Glutamatergic neuron (in vitro differentiated cells): ENCODE data around the gene TMPRSS2. TPM values are rescaled to one million over a fixed set of nuclear protein-coding genes. Genes with fewer than 3 reads are reported as not detected.

ENCODE experiments used
- DNase-seq: peaks from one replicate; pipeline ENCODE4 v3.0.0; 2022
- H3K27ac Mint-ChIP-seq: one replicate; pipeline ENCODE4 v1.8.0; 2020; ENCODE audit warnings: mild to moderate bottlenecking, mixed read lengths, inconsistent platforms; ENCODE audit not compliant: unreplicated experiment
- H3K27me3 Mint-ChIP-seq: one replicate; pipeline ENCODE4 v1.8.0; 2020; ENCODE audit warnings: mild to moderate bottlenecking, moderate library complexity, mixed read lengths, inconsistent platforms; ENCODE audit not compliant: unreplicated experiment
- H3K36me3 Mint-ChIP-seq: one replicate; pipeline ENCODE4 v1.8.0; 2020; ENCODE audit warnings: mild to moderate bottlenecking, mixed read lengths, inconsistent platforms; ENCODE audit not compliant: unreplicated experiment
- H3K4me1 Mint-ChIP-seq: one replicate; pipeline ENCODE4 v1.8.0; 2020; ENCODE audit warnings: mild to moderate bottlenecking, low read depth, mixed read lengths, inconsistent platforms; ENCODE audit not compliant: unreplicated experiment
- H3K4me3 Mint-ChIP-seq: one replicate; pipeline ENCODE4 v1.8.0; 2020; ENCODE audit warnings: mild to moderate bottlenecking, mixed read lengths, inconsistent platforms; ENCODE audit not compliant: unreplicated experiment
- H3K9me3 Mint-ChIP-seq: one replicate; pipeline ENCODE4 v1.8.0; 2020; ENCODE audit warnings: mild to moderate bottlenecking, moderate library complexity, mixed read lengths, inconsistent platforms; ENCODE audit not compliant: unreplicated experiment
- total RNA-seq: library from RNA; stranded (reverse); fragmentation: NEBNext Ultra II Directional; extraction: Animal tissue kit (Norgen Biotek cat#: 25700); gene quantifications from one replicate; pipeline ENCODE4 v1.2.1, GENCODE V29; 2021; ENCODE audit not compliant: unreplicated experiment
- TF ChIP-seq, protein P1 (sequence below): fragments of 200-600 bp; sonication (generic); IDR thresholded peaks from one replicate; pipeline ENCODE4 v1.5.0; 2021; ENCODE audit not compliant: partially characterized antibody, unreplicated experiment

The TMPRSS2 gene
- total RNA-seq, 1 donor from 2014 or later, result not detected

DNA sequence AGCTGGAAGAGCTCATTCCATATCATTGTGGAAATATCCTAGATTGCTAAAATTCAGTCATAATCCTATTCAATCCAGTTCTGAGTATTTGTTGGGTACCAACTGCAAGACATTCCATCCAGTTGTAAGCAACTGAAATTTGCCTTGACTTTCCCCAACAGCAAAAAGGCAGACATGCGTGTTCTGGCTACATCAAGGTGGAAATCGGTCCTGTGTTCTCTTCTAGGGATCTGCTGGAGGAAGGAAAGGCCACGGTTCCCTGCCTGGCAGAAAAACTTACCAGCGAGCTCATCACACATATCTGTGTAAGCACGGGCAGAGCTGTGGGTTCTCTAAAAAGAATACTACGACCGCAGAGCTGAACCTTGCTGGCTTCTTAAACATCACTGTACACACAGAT, 64.4 kb downstream of the TMPRSS2 start:
- DNase-seq, result no peak
- Mint-ChIP-seq H3K4me3 (no peak overlapping the region), H3K4me1 (no peaks in the 10 kb centered on the region), H3K36me3 (no peaks in the 10 kb centered on the region), H3K27me3 (peaks cover 2% of the 10 kb centered on the region), H3K9me3 (peaks cover 1% of the 10 kb centered on the region), H3K27ac (no peak overlapping the region)
- TF ChIP-seq, protein P1, sequence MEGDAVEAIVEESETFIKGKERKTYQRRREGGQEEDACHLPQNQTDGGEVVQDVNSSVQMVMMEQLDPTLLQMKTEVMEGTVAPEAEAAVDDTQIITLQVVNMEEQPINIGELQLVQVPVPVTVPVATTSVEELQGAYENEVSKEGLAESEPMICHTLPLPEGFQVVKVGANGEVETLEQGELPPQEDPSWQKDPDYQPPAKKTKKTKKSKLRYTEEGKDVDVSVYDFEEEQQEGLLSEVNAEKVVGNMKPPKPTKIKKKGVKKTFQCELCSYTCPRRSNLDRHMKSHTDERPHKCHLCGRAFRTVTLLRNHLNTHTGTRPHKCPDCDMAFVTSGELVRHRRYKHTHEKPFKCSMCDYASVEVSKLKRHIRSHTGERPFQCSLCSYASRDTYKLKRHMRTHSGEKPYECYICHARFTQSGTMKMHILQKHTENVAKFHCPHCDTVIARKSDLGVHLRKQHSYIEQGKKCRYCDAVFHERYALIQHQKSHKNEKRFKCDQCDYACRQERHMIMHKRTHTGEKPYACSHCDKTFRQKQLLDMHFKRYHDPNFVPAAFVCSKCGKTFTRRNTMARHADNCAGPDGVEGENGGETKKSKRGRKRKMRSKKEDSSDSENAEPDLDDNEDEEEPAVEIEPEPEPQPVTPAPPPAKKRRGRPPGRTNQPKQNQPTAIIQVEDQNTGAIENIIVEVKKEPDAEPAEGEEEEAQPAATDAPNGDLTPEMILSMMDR, result no peak

DNA sequence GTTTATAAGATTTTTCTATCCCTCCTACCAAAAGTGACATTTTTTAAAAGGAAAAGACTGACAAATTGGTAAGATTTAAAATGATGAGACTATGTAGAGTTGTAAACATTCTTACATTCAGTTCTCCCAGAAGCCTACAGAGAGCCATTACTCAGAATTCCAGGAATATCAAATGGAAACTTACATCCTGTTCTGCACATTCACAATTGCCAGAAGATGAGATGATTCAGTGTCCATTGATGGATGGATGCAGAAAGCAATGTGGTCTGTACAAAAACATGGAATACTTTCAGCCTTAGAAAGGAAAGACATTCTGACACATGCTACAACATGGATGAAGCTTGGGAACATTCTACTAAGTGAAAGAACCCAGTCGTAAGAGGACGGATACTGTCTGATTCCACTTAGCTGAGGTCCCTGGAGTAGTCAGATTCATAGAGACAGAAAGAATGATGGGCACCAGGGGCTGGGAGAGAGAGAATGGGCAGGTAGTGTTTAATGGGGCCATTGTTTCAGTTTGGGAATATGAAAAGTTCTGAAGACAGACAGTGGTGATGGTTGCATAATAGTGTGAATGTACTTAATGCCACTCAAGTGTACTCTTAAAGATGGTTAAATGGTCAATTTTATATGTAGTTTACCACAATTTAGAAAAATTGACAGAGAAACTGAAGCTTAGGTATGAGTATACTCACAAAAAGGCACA, 65.3 kb downstream of the TMPRSS2 start:
- Mint-ChIP-seq H3K27ac (no peak overlapping the region), H3K4me3 (no peak overlapping the region), H3K4me1 (no peaks in the 10 kb centered on the region), H3K9me3 (peaks cover 1% of the 10 kb centered on the region), H3K36me3 (no peaks in the 10 kb centered on the region), H3K27me3 (peaks cover 2% of the 10 kb centered on the region)
- TF ChIP-seq, protein P1, result no peak
- no peak for DNase-seq

DNA sequence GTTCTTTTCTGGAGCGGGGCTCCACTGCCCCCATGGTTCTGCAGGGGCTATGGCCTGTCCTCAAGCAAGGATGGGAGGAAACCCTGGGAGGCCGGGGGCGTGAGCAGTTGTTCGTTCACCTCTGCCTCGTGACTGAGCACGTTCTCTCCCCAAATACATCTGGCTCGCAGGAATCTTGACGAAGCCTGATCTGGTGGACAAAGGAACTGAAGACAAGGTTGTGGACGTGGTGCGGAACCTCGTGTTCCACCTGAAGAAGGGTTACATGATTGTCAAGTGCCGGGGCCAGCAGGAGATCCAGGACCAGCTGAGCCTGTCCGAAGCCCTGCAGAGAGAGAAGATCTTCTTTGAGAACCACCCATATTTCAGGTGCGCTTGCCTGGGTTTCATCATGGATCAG, 66.4 kb downstream of the TMPRSS2 start:
- peaks cover 3% of the 10 kb centered on the region for H3K9me3 Mint-ChIP-seq
- peaks cover 2% of the 10 kb centered on the region for H3K36me3 Mint-ChIP-seq
- no peak overlapping the region for H3K4me3 Mint-ChIP-seq
- H3K4me1 Mint-ChIP-seq, result no peaks in the 10 kb centered on the region
- TF ChIP-seq, protein P1, result no peak
- H3K27me3 Mint-ChIP-seq, result no peaks in the 10 kb centered on the region
- H3K27ac Mint-ChIP-seq, result no peak overlapping the region
- DNase-seq, result no peak

DNA sequence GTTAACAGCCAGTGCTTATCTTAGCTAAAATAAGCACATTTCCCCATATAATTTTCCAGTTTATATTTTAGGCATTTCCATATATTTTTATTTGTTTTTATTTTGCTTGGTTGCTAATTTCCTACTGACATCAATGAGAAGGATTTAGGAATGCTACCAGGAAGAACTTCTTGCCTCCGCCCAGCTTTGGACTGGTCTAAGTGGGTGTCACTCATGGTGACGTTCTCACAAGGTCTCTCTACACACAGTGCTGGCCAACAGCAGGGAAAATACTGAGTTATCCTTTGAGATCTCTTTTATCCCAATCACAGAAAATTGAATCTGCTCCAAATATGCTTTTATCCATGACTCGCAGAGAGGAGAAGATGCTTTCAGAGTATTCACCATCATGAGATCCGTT, 68.7 kb downstream of the TMPRSS2 start:
- no peak overlapping the region for H3K27ac Mint-ChIP-seq
- H3K4me3 Mint-ChIP-seq, result no peak overlapping the region
- no peaks in the 10 kb centered on the region for H3K27me3 Mint-ChIP-seq
- peaks cover 8% of the 10 kb centered on the region for H3K36me3 Mint-ChIP-seq
- H3K9me3 Mint-ChIP-seq, result peaks cover 1% of the 10 kb centered on the region
- no peaks in the 10 kb centered on the region for H3K4me1 Mint-ChIP-seq
- DNase-seq, result no peak
- TF ChIP-seq, protein P1, result no peak

DNA sequence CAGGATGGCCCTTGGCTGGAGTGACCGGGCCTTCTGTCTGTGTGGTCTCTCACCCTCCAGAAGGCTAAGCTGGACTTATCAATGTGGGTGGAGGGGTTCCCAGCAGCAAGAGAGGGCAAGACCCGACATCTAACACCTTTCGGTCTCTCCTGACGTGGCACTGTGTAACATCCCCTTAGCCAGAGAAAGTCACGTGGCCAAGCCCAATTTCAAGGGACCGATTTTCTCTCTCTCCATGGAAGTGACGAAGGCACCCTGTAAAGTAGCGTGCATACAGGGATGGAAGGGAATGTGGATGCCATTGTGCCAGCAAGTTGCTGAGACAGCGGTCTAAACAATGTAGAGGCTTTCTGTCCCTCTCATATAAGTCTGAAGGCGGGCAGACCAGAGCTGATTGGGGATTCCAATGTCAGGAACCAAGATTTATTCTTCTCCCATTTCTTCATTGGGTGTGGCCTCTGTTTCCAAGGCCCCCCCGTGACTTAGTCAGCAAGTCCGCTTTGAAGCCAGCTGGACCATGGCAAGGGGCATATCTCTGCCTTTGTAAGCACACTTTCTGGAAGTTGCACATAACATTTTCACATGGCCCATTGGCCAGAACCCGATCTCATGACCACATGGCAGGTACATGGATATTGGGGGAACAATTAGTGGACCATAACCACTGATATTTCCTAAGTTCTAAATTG, 69.4 kb downstream of the TMPRSS2 start:
- H3K36me3 Mint-ChIP-seq, result peaks cover 8% of the 10 kb centered on the region
- no peaks in the 10 kb centered on the region for H3K27me3 Mint-ChIP-seq
- H3K27ac Mint-ChIP-seq, result no peak overlapping the region
- DNase-seq, result no peak
- H3K4me1 Mint-ChIP-seq, result no peaks in the 10 kb centered on the region
- H3K4me3 Mint-ChIP-seq, result no peak overlapping the region
- H3K9me3 Mint-ChIP-seq, result peaks cover 1% of the 10 kb centered on the region
- TF ChIP-seq, protein P1, result no peak
